GM21360 (cell line): ENCODE data around the gene MMP25.
"Not testable (repeated sequence)": the region's sequence is repeated elsewhere in the genome, so short reads cannot be mapped to it uniquely, and the experiment has no call there.

Experiments
- ATAC-seq: cut with Tn5 transposase; IDR thresholded peaks from one replicate; pipeline ENCODE4 v1.9.1; 2021; ENCODE audit warnings: mild to moderate bottlenecking, moderate library complexity; ENCODE audit not compliant: unreplicated experiment

MMP25 gene

GRCh38 chr16:3053330-3053710 is 7.0 kb downstream of the MMP25 start:
- ATAC-seq: not testable (repeated sequence)

- no peak for ATAC-seq
These were observed 8.8 kb downstream of the MMP25 start for GRCh38 chr16:3054965-3055733.

GRCh38 chr16:3055734-3056115 is 9.4 kb downstream of the MMP25 start:
- not testable (repeated sequence) for ATAC-seq

- ATAC-seq: no peak
These were observed 10.2 kb downstream of the MMP25 start for GRCh38 chr16:3056336-3057180.

- ATAC-seq: no peak
These were observed 11.1 kb downstream of the MMP25 start for GRCh38 chr16:3057181-3058138.

GRCh38 chr16:3058139-3059030 is 12.0 kb downstream of the MMP25 start:
- ATAC-seq: no peak

GRCh38 chr16:3059041-3059722 is 12.8 kb downstream of the MMP25 start:
- no peak for ATAC-seq

GRCh38 chr16:3059723-3060242 is 13.4 kb downstream of the MMP25 start:
- ATAC-seq: no peak

- ATAC-seq: no peak
These were observed 14.2 kb downstream of the MMP25 start for GRCh38 chr16:3060339-3061127.

- no peak for ATAC-seq
These were observed 16.2 kb downstream of the MMP25 start for GRCh38 chr16:3062553-3062952.

GRCh38 chr16:3063625-3064386 is 17.4 kb downstream of the MMP25 start:
- no peak for ATAC-seq

- no peak for ATAC-seq
These were observed 18.8 kb downstream of the MMP25 start, which contains the start of gene IL32 for GRCh38 chr16:3065069-3065741. Gene IL32 (plus strand): TSS chr16:3065640. CDS start chr16:3065812, 172 bp downstream.

GRCh38 chr16:3065742-3066439 is 19.5 kb downstream of the MMP25 start:
- ATAC-seq: no peak

- no peak for ATAC-seq
These were observed 20.0 kb downstream of the MMP25 start for GRCh38 chr16:3066440-3066748.

GRCh38 chr16:3068487-3068886 is 22.1 kb downstream of the MMP25 start:
- ATAC-seq: no peak

GRCh38 chr16:3069146-3069545 is 22.8 kb downstream of the MMP25 start:
- not testable (repeated sequence) for ATAC-seq
